CD4-positive, alpha-beta T cell (primary cell): ENCODE measurements around the gene NTS. TPM values are rescaled to one million over a fixed set of nuclear protein-coding genes. Genes with fewer than 3 reads are reported as not detected.

Experiments used
- ATAC-seq: fragments of 200-7000 bp; cut with Tn5 transposase; one replicate; pipeline ENCODE4 v1.10.0; 2022; ENCODE audit warnings: mild to moderate bottlenecking; ENCODE audit not compliant: poor library complexity
- CTCF ChIA-PET: fragments of 350-600 bp; sonication (Branson Sonifier 250); formaldehyde crosslinking; loops from one replicate; lab custom pipeline; 2021; ENCODE audit warnings: antibody characterized with exemption, inconsistent platforms; lab: Charles Lee
- POLR2A ChIA-PET: fragments of 350-600 bp; sonication (Branson Sonifier 250); formaldehyde crosslinking; loops from one replicate; lab custom pipeline; 2021; ENCODE audit warnings: antibody characterized with exemption, inconsistent platforms; lab: Charles Lee
- DNase-seq, 14 experiments: peaks; one replicate each; pipeline ENCODE4 v3.0.0-alpha.2; 2013 to 2020; ENCODE audit warnings: mixed read lengths in 2 of 14
- H3K27ac ChIP-seq, 2 donors: one replicate each; pipeline versions ENCODE4 v1.5.1 to v1.7.0; 2013; ENCODE audit warnings: low read length in 2 of 2, low read depth in 1 of 2, mild to moderate bottlenecking in 1 of 2
- H3K27me3 ChIP-seq, 2 experiments: 1 replicate in 1 of 2; 2 replicates in 1 of 2; pipeline versions ENCODE4 v1.6.1 to v1.7.0; 2013; ENCODE audit warnings: low read length in 2 of 2, control low read depth in 1 of 2, mild to moderate bottlenecking in 1 of 2, moderate library complexity in 1 of 2; ENCODE audit not compliant: insufficient read depth in 2 of 2, control insufficient read depth in 1 of 2
- H3K36me3 ChIP-seq: one replicate; pipeline ENCODE4 v1.6.1; 2013; ENCODE audit warnings: low read length, control low read depth; ENCODE audit not compliant: insufficient read depth
- H3K4me1 ChIP-seq: one replicate; pipeline ENCODE4 v1.6.1; 2013; ENCODE audit warnings: low read length, control low read depth; ENCODE audit not compliant: insufficient read depth
- H3K4me3 ChIP-seq: one replicate; pipeline ENCODE4 v1.5.1; 2013; ENCODE audit warnings: mild to moderate bottlenecking, low read length, moderate library complexity
- H3K9me3 ChIP-seq, 2 experiments: 1 replicate in 1 of 2; 2 replicates in 1 of 2; pipeline versions ENCODE4 v1.6.1 to v1.7.0; 2013; ENCODE audit warnings: low read length in 2 of 2, mild to moderate bottlenecking in 2 of 2, control low read depth in 1 of 2, moderate library complexity in 1 of 2; ENCODE audit not compliant: control insufficient read depth in 1 of 2, insufficient read depth in 1 of 2
- H3K27ac Mint-ChIP-seq: one replicate; pipeline ENCODE4 v1.8.0; 2020; ENCODE audit warnings: mixed read lengths
- H3K27me3 Mint-ChIP-seq: one replicate; pipeline ENCODE4 v1.8.0; 2021; ENCODE audit warnings: mixed read lengths
- H3K36me3 Mint-ChIP-seq: one replicate; pipeline ENCODE4 v1.8.0; 2021; ENCODE audit warnings: low read depth, mixed read lengths
- H3K4me1 Mint-ChIP-seq: one replicate; pipeline ENCODE4 v1.8.0; 2021; ENCODE audit warnings: low read depth, mixed read lengths
- H3K4me3 Mint-ChIP-seq: one replicate; pipeline ENCODE4 v1.8.0; 2020; ENCODE audit warnings: mild to moderate bottlenecking, mixed read lengths
- H3K9me3 Mint-ChIP-seq: one replicate; pipeline ENCODE4 v1.8.0; 2020; ENCODE audit warnings: mixed read lengths
- CTCF ChIP-seq: fragments of 200-600 bp; IDR thresholded peaks from one replicate; pipeline ENCODE4 v1.8.0; 2022; ENCODE audit warnings: antibody characterized with exemption, mild to moderate bottlenecking
- intact Hi-C, 2 experiments: fragments of 100-400 bp; cut with DNase I in 1 of 2; cut with micrococcal nuclease in 1 of 2; formaldehyde crosslinking; loops; one replicate each; pipeline versions ENCODE4 v1.15.1 to v1.9.0; 2023 to 2025; cut with DNase I, micrococcal nuclease
- total RNA-seq, 174 experiments: library from RNA in 2 of 174; stranded (reverse) in 2 of 174; gene quantifications; one replicate each; pipeline ENCODE4 v1.2.3 and lab custom pipeline; 2021 to 2026

The NTS gene
- total RNA-seq, 2 experiments from 2014 or later = not detected

DNA sequence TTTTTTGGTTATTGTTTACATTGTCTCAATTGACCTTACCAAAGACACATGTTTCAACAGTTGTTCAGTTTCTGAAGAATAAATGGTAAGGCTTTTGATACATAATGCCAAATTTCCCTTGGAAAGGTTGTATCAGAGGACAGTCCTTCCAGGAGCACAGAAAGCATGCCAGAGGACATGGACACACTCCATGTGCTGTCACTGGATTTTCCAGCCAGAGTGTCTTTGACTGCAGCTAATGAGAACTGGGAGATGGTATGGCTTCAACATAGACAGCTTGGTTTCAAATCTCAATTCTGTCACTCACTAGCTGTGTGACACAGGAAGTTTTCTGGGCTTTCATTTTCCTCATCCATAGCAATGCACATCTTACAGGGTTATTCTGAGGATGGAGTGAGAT is 20.6 kb downstream of the NTS start:
- Histone ChIP-seq H3K4me3 (no peak overlapping the region), H3K27ac (no peak overlapping the region), H3K27me3 (no peaks in the 10 kb centered on the region), H3K4me1 (no peaks in the 10 kb centered on the region), H3K9me3 (no peaks in the 10 kb centered on the region), H3K36me3 (no peaks in the 10 kb centered on the region)
- Mint-ChIP-seq H3K27ac (no peak overlapping the region), H3K27me3 (no peaks in the 10 kb centered on the region), H3K36me3 (no peaks in the 10 kb centered on the region), H3K4me1 (no peaks in the 10 kb centered on the region), H3K9me3 (no peaks in the 10 kb centered on the region), H3K4me3 (no peak overlapping the region)
- POLR2A ChIA-PET = no interaction called here
- TF ChIP-seq CTCF = no peak
- ATAC-seq = no peak
- intact Hi-C loops = no loop called here
- no peak for DNase-seq
- CTCF ChIA-PET = no interaction called here

DNA sequence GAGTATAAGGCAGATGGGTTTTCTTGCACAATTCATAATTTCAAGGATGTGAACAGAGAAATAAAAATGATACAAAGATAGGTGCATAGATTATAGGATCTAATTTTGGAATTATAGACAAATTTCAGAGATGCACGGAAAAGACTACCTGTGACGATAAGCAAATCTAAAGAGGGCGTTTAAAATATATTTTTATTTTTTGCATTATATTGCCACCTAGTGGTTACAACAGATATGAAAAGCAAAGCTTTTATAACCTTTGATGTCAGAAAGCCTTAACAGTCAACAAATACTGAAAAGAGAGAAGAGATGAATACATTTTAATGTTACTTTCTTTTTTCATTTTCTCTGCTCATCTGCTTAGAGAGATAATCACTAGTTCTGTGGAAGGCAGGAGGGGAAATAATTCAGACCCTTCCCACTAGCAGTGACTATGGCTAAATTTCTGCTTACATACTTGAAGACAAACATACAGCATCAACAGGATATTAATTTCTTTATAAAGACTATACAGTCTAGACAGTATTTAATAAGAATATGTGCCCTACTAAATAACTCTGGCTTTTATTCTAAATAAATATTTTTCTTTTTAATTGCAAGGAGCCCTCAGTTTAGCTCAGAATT is 46.3 kb downstream of the NTS start:
- Histone ChIP-seq H3K9me3 (no peaks in the 10 kb centered on the region), H3K27me3 (no peaks in the 10 kb centered on the region), H3K4me1 (no peaks in the 10 kb centered on the region), H3K4me3 (no peak overlapping the region), H3K36me3 (no peaks in the 10 kb centered on the region), H3K27ac (no peak overlapping the region)
- Mint-ChIP-seq H3K4me1 (no peaks in the 10 kb centered on the region), H3K27ac (no peak overlapping the region), H3K36me3 (no peaks in the 10 kb centered on the region), H3K4me3 (no peak overlapping the region), H3K9me3 (no peaks in the 10 kb centered on the region), H3K27me3 (no peaks in the 10 kb centered on the region)
- intact Hi-C loops = loop anchor here in 1 of 2 experiments (2.0 kb wide), 2 partner anchors 452 to 1046 kb away; no protein-coding TSS in a partner anchor
- ChIA-PET POLR2A (no interaction called here), CTCF (no interaction called here)
- no peak for ATAC-seq
- peak; percentile 74 for TF ChIP-seq CTCF
- peak in 1 of 14 experiments; percentile 1 for DNase-seq

DNA sequence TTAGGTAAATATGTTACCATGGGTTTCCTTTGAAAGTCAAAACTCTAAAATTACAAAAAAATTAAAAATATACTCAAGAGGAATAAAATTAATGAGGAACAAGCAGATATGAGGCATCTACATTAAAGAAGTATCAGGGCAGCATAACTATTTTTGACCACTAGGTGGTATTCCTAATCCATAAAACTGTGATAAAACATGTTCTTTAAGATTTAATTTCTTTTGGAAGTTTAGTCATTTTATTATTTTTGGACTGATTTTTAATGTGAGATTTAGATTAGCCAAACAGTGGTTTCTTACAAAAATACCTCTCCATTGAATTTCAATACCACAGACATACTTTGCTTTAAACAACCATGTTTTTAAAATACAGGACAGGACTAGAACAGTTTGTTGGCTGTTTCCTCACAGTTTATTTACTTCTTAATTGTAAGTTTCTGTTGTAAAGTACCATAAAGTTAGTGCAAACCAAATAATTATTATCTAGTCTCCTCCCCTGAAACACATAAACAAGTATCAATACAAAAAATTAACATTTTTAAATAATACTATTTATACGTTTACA is 49.8 kb downstream of the NTS start:
- no peaks in the 10 kb centered on the region for H3K9me3 ChIP-seq
- Mint-ChIP-seq H3K9me3 (peaks cover 2% of the 10 kb centered on the region), H3K27ac (no peak overlapping the region), H3K4me3 (no peak overlapping the region), H3K27me3 (no peaks in the 10 kb centered on the region), H3K36me3 (no peaks in the 10 kb centered on the region), H3K4me1 (no peaks in the 10 kb centered on the region)
- no peak overlapping the region for H3K27ac ChIP-seq
- no peak for TF ChIP-seq CTCF
- no peaks in the 10 kb centered on the region for H3K36me3 ChIP-seq
- no peaks in the 10 kb centered on the region for H3K4me1 ChIP-seq
- DNase-seq (no peak), ATAC-seq (no peak)
- POLR2A ChIA-PET = no interaction called here
- no peak overlapping the region for H3K4me3 ChIP-seq
- CTCF ChIA-PET = no interaction called here
- H3K27me3 ChIP-seq = no peaks in the 10 kb centered on the region
- intact Hi-C loops = no loop called here
